ENCODE results near the gene TRIM71.
"Not testable (repeated sequence)": the region's sequence is repeated elsewhere in the genome, so short reads cannot be mapped to it uniquely, and the experiment has no call there.

Gene TRIM71

DNA sequence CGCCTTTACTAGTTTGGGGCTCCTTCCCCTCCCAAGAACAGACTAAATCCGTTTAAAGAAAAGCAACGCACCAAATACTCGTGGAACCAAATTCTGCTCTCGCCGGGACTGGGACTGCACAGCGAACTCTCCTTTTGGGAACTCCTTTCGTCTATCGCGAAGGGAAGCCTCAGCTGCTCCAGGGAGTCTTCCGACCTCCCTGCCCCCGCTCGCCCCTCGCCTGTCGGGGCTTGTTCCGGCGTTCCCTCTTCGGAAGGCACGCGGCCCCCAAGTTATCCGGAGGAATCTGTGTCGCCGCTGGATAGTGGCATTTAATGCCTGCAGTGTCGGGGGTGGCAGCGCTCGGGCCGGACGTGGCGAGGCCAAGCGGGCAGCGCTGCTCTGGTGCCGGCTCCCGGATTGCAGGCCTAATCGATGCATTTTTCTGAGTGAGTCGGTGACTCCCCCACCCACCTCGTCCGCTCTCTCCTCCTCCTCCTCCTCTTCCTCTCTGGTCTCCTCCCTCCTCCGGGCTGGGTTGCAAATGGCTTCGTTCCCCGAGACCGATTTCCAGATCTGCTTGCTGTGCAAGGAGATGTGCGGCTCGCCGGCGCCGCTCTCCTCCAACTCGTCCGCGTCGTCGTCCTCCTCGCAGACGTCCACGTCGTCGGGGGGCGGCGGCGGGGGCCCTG, at the start of gene TRIM71:
TRIM71 (plus strand) TSS at position 440 of the 671 bp plus-strand sequence; CDS start at position 524, 84 bp downstream.
- no peak for DNase-seq

DNA sequence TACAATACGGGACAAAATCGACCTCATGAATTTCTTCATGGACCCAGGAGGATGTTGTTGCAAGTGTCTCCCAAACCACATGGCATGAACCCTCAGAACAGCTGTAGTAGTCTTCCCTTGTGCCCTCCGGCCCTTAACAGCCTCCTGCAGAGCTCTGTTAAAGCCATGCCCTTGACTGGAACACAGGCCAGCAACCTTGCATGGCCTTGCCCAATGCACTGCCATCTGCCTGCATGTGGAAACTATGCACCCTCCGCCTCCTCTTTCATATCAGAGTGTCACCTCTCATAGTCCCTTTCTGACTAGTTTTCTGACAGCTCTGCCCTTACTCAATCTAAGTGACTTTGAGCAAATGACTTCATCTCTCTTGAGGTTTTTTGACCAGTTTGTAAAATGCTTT, 39.4 kb upstream of the TRIM71 start:
- H3K27me3 ChIP-seq (ENCODE audit: insufficient read depth, low read depth, severe bottlenecking): no peaks in the 10 kb centered on the region
- no peak overlapping the region for H3K27ac ChIP-seq
- TF ChIP-seq, protein P1, sequence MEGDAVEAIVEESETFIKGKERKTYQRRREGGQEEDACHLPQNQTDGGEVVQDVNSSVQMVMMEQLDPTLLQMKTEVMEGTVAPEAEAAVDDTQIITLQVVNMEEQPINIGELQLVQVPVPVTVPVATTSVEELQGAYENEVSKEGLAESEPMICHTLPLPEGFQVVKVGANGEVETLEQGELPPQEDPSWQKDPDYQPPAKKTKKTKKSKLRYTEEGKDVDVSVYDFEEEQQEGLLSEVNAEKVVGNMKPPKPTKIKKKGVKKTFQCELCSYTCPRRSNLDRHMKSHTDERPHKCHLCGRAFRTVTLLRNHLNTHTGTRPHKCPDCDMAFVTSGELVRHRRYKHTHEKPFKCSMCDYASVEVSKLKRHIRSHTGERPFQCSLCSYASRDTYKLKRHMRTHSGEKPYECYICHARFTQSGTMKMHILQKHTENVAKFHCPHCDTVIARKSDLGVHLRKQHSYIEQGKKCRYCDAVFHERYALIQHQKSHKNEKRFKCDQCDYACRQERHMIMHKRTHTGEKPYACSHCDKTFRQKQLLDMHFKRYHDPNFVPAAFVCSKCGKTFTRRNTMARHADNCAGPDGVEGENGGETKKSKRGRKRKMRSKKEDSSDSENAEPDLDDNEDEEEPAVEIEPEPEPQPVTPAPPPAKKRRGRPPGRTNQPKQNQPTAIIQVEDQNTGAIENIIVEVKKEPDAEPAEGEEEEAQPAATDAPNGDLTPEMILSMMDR (IDR thresholded peaks at IDR 0.05; ENCODE audit: low read depth, low read length): peak; percentile 27; the same call in 1 of the 2 replicates
- peaks cover 22% of the 10 kb centered on the region for H3K36me3 ChIP-seq
- DNase-seq: peak; percentile 16
- H3K9me3 ChIP-seq (ENCODE audit: severe bottlenecking): no peaks in the 10 kb centered on the region
- H3K4me3 ChIP-seq (ENCODE audit: low read depth, low read length): no peak overlapping the region

More for the DNA sequence above, at the start of gene TRIM71:
- Histone ChIP-seq H3K9me3 (ENCODE audit: severe bottlenecking) (peaks cover 8% of the 10 kb centered on the region), H3K27me3 (ENCODE audit: insufficient read depth, low read depth, severe bottlenecking) (no peaks in the 10 kb centered on the region), H3K36me3 (no peaks in the 10 kb centered on the region), H3K4me3 (ENCODE audit: low read depth, low read length) (no peak within 1 kb of the TSS), H3K27ac (no peak within 1 kb of the TSS)
- TF ChIP-seq, protein P1 (IDR thresholded peaks at IDR 0.05; ENCODE audit: low read depth, low read length): no peak

DNA sequence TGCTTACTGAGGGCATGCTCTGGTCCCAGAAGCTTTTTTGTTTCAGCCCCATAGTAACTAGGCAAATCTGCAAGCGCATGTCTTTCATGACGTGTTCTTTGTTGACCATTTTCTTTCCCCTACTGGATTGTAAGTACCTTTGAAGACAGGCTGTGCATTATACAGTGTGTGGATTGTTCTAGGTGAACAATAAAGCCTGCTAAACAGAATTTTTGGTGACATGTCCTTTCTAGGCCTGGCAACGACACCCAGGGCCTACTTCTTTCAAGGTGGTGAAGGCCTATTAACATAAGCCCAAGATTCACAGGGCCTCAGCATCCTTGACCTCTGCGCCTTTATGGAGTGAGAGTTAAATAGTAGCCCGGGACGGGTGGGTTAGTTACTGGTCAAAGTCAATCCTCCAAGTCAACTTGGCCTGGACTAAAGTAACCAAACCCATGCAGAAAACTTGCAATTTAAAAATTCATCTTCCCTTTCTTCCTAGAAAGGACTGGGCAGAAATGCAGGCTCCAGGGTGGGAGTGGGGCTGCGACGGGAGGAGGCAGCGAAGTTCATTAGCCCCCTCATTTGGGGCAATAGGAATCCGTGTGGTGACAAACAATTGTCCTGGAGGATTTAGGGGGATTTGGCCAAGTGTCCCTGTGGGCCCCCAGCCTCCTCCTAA, 37.6 kb upstream of the TRIM71 start:
- TF ChIP-seq, protein P1 (IDR thresholded peaks at IDR 0.05; ENCODE audit: low read depth, low read length): no peak
- H3K36me3 ChIP-seq: peaks cover 5% of the 10 kb centered on the region
- no peak for DNase-seq
- H3K4me3 ChIP-seq (ENCODE audit: low read depth, low read length): peak overlapping the region; percentile 89
- peak overlapping the region; percentile 85 for H3K27ac ChIP-seq
- H3K9me3 ChIP-seq (ENCODE audit: severe bottlenecking): no peaks in the 10 kb centered on the region
- H3K27me3 ChIP-seq (ENCODE audit: insufficient read depth, low read depth, severe bottlenecking): no peaks in the 10 kb centered on the region

DNA sequence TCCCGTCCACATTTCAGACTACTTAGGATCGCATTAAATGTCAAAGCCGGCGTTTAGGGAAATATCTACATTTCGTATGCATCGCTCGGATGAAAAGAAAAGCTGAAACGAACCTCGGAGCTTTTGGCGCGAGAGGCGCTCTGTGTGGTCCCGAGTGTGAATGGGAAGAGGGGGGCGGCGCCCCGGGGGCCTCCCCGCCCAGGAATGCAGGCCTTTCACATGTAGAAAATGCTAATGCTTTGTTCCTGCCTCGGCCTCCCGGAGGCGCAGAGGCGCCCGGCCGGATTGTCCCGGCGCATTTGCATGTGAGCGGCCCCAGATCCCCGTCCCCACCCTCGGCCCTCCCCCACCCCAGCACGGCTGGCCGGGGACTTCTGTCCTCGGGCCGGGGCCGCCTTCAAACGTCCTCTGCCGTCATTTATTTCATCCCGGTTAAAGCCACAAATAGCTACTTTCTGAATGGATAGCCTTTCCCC, 37.0 kb upstream of the TRIM71 start:
- H3K27me3 ChIP-seq (ENCODE audit: insufficient read depth, low read depth, severe bottlenecking): no peaks in the 10 kb centered on the region
- no peaks in the 10 kb centered on the region for H3K9me3 ChIP-seq (ENCODE audit: severe bottlenecking)
- peak overlapping the region; percentile 89 for H3K4me3 ChIP-seq (ENCODE audit: low read depth, low read length)
- DNase-seq: peak; percentile 85
- H3K27ac ChIP-seq: peak overlapping the region; percentile 85
- peaks cover 2% of the 10 kb centered on the region for H3K36me3 ChIP-seq
- TF ChIP-seq, protein P1 (IDR thresholded peaks at IDR 0.05; ENCODE audit: low read depth, low read length): peak; percentile 42; the same call in 1 of the 2 replicates

DNA sequence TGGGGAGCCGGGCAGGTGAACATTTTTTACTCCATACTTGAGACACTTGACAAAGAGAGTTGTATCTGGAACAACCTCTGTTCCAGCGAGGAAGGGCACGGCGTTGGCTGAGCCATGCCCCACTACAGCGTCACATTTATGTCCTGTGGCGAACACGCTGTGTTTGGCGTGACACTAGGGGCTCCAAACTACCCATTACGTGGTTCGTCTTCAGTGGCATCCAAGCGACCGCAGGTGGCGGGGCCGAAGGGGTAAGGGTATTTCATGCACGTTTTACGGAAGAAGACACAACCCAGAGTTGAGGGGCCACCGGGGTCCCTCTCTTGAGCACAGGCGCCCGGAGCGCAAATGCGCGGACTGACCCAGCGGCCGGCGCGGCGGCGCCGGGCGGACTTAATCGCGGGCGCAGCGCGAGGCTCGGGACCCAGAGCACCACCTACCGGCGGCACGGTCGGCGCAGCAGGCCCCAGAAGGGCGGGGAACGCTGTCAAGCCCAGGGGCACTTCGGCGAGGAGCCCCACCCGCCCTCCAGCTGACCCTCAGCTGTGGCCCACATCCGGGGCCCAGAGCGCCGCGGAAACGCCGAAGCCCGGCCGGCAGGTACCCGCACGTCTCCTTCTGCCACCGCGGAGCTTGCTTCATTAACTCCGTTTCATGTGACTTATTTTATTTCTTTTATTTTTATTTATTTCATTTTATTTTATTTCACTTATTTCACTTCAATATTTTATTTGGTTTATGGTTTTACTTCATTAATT, 36.4 kb upstream of the TRIM71 start:
- Histone ChIP-seq H3K27ac (peak overlapping the region; percentile 85), H3K4me3 (ENCODE audit: low read depth, low read length) (peak overlapping the region; percentile 89), H3K9me3 (ENCODE audit: severe bottlenecking) (no peaks in the 10 kb centered on the region), H3K36me3 (no peaks in the 10 kb centered on the region; the same call in none of the 2 replicates), H3K27me3 (ENCODE audit: insufficient read depth, low read depth, severe bottlenecking) (no peaks in the 10 kb centered on the region)
- peak; percentile 92 for DNase-seq
- TF ChIP-seq, protein P1 (IDR thresholded peaks at IDR 0.05; ENCODE audit: low read depth, low read length): peak; percentile 90

DNA sequence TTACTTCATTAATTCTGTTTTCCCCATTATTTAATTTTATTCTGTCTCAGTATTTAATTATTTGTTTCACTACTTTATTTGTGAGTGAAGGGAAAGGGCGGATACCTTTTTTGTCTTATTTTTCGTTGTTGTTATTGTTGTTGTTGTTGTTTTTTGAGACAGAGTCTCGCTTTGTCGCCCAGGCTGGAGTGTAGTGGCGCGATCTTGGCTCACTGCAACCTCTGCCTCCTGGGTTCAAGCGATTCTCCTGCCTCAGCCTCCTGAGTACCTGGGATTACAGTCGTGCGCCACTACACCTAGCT, 35.9 kb upstream of the TRIM71 start:
- peak overlapping the region; percentile 89 for H3K4me3 ChIP-seq (ENCODE audit: low read depth, low read length)
- peak overlapping the region; percentile 85 for H3K27ac ChIP-seq
- not testable (repeated sequence) for H3K36me3 ChIP-seq; DNase-seq; H3K9me3 ChIP-seq (ENCODE audit: severe bottlenecking); H3K27me3 ChIP-seq (ENCODE audit: insufficient read depth, low read depth, severe bottlenecking)

Data from WERI-Rb-1 (cell line).